Measurements from ENCODE around the gene WDR11.

WDR11 gene

DNA sequence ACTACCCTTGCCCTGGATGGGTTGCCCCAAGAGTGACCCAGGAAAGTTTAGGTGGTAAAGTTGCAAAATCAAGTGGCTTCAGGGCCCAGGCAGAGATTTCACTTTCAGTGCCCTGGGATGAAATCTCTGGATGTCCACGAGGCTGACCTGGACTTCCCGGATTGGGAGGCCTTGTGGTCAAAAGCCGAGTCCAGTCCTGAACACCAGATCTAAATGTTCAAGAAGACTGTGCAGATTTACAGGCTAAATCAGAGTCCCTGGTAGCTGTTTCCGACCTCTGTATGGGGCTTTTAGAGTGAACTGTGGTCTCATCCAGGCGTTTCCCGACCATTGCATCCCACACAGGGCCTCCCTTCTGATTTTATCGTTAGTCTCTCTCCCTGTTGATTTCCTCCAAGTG is 95.3 kb downstream of the WDR11 start:
- no peak for DNase-seq (ENCODE audit: low spot score)

DNA sequence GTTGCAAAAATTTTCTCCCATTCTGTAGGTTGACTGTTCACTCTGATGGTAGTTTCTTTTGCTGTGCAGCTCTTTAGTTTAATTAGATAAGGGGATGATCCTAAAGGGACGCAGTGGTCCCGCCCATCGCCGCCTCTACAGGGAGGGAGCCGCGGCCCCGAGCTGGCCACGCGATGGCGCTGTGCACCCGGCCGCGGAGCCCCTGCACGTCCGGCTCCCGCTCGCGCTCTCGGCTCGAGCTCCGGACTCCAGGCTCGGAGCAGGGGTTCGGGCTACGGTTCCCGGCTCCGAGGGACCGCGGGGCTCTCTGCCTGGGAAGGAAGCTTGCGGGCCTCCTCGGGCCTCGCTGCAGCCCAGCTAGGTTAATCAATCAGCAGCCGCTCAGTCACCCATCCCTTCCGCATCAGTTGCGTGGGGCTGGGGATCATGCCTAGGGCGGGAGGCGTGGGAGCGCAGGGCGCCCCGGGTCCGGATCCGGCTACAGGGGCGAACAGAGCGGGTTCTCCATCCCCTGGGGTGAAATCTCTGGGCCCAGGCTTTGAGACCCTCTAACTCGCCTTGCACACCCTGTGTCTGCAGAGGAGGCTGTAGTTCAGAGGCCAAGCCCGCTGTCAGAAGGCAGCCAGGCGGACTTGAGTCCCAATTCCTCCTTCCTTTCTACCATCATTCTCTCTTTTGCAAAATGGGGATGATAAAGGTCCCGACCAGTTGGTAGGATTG is 97.9 kb downstream of the WDR11 start:
- peak; percentile 89 for DNase-seq (ENCODE audit: low spot score)

DNA sequence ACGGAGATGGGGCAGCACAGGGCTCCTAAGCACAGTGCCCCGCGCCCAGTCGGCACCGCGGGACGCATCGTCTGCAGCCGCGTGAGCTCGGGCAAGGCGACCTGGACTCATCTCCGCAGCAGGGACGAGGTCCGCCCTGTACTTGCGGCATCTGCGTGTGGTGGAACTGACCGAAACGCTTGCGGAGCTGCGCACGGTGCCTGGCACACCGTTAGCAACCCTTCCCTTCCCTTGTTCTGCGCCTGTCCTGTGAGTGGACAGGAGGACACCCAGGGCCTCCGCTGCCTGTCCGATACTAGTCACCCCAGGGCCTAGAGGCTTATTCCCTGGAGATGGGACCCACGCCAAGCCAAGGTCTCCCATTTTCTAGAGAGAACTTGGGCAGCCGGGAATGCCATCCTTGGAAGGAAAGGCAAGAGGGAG is 98.5 kb downstream of the WDR11 start:
- peak; percentile 68 for DNase-seq (ENCODE audit: low spot score)

DNA sequence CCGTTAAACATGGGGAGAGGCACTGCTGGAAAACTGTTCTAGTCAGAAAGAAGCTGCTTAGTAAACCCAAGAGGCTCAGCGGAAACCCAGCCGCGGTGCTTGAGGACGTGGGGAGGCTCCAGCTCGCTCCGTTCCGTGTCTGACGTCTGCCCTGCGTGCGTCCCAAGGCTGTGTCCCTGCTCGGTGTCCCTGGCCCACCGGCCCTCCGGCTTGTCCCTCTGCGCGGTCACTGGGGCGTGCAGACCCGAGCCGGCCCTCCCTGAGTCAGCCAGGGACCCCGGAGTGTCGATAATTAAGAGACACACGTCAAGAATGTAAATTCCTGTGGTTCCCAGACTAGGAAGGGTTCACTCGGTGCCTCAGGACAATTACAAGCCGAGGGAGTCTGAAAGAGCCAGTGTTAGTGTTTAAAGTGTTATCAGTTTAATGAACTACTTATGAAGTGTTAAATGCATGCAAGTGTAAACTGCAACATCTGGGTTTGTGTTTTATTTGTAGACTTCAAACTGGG is 98.9 kb downstream of the WDR11 start:
- peak; percentile 82 for DNase-seq (ENCODE audit: low spot score)

DNA sequence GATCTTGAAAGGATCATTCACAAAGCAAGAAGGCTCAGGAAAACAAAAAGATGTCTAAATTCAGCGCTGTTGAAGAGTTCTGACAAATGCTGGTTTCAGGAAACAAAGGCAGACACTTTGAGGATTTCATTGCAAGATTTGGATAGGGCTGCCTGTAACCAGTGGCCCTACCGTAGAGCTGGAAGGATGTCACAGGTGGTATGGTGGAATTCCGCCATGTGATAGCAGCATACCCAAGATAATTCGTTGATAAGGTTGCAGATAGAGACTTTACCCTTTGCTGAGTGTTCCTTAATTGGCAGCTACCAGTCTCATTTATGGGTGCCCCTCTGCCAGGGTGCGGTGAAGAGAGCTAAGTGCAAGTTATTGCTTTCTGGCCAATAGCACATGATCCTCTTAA is 100.1 kb downstream of the WDR11 start:
- no peak for DNase-seq (ENCODE audit: low spot score)

DNA sequence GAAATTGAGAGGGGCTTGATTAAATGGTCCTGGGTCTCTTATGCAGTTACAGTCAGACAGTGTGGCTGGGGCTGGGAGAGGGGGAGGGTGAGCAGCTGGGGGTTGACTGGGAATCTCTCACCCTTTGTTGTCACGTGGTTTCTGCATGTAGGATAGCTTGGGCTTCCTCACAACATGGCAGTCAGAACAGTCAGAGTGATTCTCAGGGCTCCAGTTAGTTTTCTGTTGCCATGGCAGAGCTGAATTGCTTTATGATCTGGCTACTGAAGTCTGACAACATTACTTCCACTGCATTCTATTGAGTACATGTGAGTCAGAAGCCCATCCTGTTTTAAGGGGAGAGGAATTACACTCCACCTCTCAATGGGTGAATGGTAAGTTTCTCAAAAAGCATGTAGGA is 102.7 kb downstream of the WDR11 start:
- DNase-seq (ENCODE audit: low spot score), result no peak

Data from ecto neural progenitor cell (in vitro differentiated cells).